SK-N-MC (cell line): Measurements from ENCODE around the gene LPAR1.

Source experiments
- EZH2 ChIP-seq: fragments of 200-600 bp; sonication (generic); IDR thresholded peaks from one replicate; pipeline ENCODE4 v1.6.1; 2017; ENCODE audit warnings: antibody characterized with exemption
- FOXP2 ChIP-seq: optimal IDR thresholded peaks from 2 replicates; pipeline ENCODE3; 2011; ENCODE audit warnings: mild to moderate bottlenecking, moderate library complexity; ENCODE audit not compliant: insufficient read depth; ENCODE audit errors: extremely low read length, control extremely low read depth
- POLR2AphosphoS5 ChIP-seq: IDR thresholded peaks from 2 replicates; pipeline ENCODE4 v1.6.1; 2012; ENCODE audit warnings: mild to moderate bottlenecking, low read depth, low read length, borderline replicate concordance

DNA sequence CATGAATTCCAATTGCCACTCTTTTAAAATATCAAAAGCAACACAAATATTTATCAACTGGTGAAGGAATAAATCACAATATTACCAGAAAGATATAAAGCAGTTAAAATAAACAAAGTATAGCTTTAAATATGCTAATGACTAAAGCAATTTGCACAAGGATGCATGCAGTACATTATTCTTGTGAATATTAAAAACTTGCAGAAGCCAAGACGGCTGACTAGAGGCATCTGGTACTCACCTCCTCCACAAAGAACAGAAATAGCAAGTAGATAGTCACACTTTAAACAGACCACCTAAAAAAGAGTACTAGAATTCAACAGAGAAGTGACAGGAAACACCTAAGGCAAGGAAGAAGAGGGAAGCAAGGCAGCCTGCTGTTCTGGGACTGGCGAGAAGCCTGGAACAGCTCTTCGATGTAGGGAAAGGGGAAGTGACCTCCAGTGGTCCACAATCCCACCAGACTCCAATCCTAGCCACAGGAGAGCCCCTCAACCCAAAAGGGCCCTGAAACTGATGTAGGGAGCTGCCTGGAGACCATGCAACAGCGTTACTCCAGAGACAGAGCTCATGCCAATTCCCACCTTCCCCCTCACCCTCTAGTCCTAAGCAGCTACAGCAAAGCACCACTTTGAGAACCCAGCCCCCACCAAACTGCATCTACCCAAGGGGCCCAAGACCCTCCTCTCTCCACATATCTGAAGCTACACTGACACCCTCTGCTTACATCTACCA is 86.3 kb downstream of the LPAR1 start:
- TF ChIP-seq EZH2: no peak
- no peak for TF ChIP-seq POLR2AphosphoS5
- no peak for TF ChIP-seq FOXP2
